ENCODE data around the gene ANKRD60. TPM values are rescaled to one million over a fixed set of nuclear protein-coding genes. Genes with fewer than 3 reads are reported as not detected.

ANKRD60 gene
- total and polyA plus RNA-seq, 2 donors (not counting 1 experiment from before 2014, with no cell fraction given): 0.27 TPM; not detected in 1

DNA sequence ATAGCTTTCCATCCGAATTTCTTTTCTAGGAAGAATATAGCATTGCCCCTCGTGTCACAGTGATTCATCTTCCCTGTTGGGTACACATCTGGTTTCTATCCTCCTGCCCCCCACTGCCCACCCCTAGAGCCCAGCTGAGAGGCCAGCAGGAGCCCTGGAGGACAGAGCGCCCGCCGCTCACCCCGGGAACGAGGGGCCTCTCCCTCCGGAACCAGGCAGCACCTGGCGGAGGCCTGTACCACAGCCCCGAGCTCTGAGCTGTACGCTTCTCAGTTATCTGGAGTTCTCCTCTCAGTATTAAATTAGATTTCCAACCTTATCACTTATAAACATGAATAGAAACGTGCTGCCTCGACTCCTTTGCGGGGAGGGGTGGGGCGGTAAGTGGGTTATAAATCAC lies 6.0 kb downstream of the ANKRD60 start:
- Mint-ChIP-seq H3K27ac (no peak overlapping the region), H3K4me1 (peaks cover 3% of the 10 kb centered on the region), H3K9me3 (ENCODE audit: insufficient read depth) (peaks cover 4% of the 10 kb centered on the region), H3K4me3 (no peak overlapping the region), H3K27me3 (peaks cover 85% of the 10 kb centered on the region)
- Histone ChIP-seq H3K79me2 (ENCODE audit: control insufficient read depth, insufficient read depth, low read length) (no peaks in the 10 kb centered on the region), H2AFZ (ENCODE audit: insufficient read depth, low read depth, low read length, poor library complexity, severe bottlenecking) (no peak overlapping the region), H3K27me3 (replicated peaks in 1 of 4; ENCODE audit: control extremely low read depth in 1 of 4, control insufficient read depth in 3 of 4, insufficient read depth in 4 of 4, low read length in 3 of 4) (peaks cover 0 to 71% (median 27%) of the 10 kb centered on the region in 4 experiments), H3K4me1 (ENCODE audit: control insufficient read depth in 2 of 2, insufficient read depth in 2 of 2, low read length in 2 of 2) (peaks cover 0 to 4% of the 10 kb centered on the region in 2 donors), H3K36me3 (replicated peaks in 1 of 2; ENCODE audit: control extremely low read depth in 1 of 2, control insufficient read depth in 1 of 2, extremely low read depth in 1 of 2, insufficient read depth in 2 of 2, low read length in 1 of 2) (no peaks in the 10 kb centered on the region), H3K9me3 (ENCODE audit: control extremely low read depth in 1 of 3, control insufficient read depth in 2 of 3, insufficient read depth in 1 of 3, low read length in 2 of 3) (peaks cover under 1 to 13% (median 4%) of the 10 kb centered on the region in 3 donors), H3K4me3 (ENCODE audit: control extremely low read depth in 1 of 5, extremely low read depth in 1 of 5, insufficient read depth in 1 of 5, low read depth in 2 of 5, low read length in 4 of 5) (no peak overlapping the region), H3K9ac (ENCODE audit: low read length) (no peak overlapping the region), H3K4me2 (replicated peaks; ENCODE audit: low read depth, low read length, poor library complexity, severe bottlenecking) (no peak overlapping the region), H3K27ac (ENCODE audit: low read length in 2 of 2) (no peak overlapping the region), H4K20me1 (ENCODE audit: control insufficient read depth, insufficient read depth, low read length, poor library complexity, severe bottlenecking) (no peaks in the 10 kb centered on the region)
- 87% methylated on average over 8 of the region's 15 CpGs for WGBS (ENCODE audit: insufficient coverage)
- ChIA-PET POLR2A (no interaction called here), CTCF (no interaction called here)
- no peak for TF ChIP-seq EZH2 (IDR thresholded peaks at IDR 0.05; ENCODE audit: borderline replicate concordance, insufficient read depth, low read depth, low read length, poor library complexity, severe bottlenecking)
- TF ChIP-seq, protein P1, sequence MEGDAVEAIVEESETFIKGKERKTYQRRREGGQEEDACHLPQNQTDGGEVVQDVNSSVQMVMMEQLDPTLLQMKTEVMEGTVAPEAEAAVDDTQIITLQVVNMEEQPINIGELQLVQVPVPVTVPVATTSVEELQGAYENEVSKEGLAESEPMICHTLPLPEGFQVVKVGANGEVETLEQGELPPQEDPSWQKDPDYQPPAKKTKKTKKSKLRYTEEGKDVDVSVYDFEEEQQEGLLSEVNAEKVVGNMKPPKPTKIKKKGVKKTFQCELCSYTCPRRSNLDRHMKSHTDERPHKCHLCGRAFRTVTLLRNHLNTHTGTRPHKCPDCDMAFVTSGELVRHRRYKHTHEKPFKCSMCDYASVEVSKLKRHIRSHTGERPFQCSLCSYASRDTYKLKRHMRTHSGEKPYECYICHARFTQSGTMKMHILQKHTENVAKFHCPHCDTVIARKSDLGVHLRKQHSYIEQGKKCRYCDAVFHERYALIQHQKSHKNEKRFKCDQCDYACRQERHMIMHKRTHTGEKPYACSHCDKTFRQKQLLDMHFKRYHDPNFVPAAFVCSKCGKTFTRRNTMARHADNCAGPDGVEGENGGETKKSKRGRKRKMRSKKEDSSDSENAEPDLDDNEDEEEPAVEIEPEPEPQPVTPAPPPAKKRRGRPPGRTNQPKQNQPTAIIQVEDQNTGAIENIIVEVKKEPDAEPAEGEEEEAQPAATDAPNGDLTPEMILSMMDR (IDR thresholded peaks at IDR 0.05): no peak
- no peak for ATAC-seq (ENCODE audit: low read depth)
- intact Hi-C loops (cut with micrococcal nuclease): no loop called here
- no peak for DNase-seq

GRCh38 chr20:58219342-58219700 lies 9.1 kb downstream of the ANKRD60 start:
- DNase-seq (no peak), ATAC-seq (ENCODE audit: low read depth) (no peak)
- H3K27me3 ChIP-seq (replicated peaks in 1 of 4; ENCODE audit: control extremely low read depth in 1 of 4, control insufficient read depth in 3 of 4, insufficient read depth in 4 of 4, low read length in 3 of 4): peaks cover 0 to 44% (median 11%) of the 10 kb centered on the region in 4 experiments
- WGBS (ENCODE audit: insufficient coverage): 100% methylated on average over 4 of the region's 4 CpGs
- H3K27ac Mint-ChIP-seq: no peak overlapping the region
- peaks cover 0 to 13% (median 4%) of the 10 kb centered on the region in 3 donors for H3K9me3 ChIP-seq (ENCODE audit: control extremely low read depth in 1 of 3, control insufficient read depth in 2 of 3, insufficient read depth in 1 of 3, low read length in 2 of 3)
- H3K4me1 Mint-ChIP-seq: no peaks in the 10 kb centered on the region
- no peak overlapping the region for H3K4me2 ChIP-seq (replicated peaks; ENCODE audit: low read depth, low read length, poor library complexity, severe bottlenecking)
- no peaks in the 10 kb centered on the region for H3K4me1 ChIP-seq (ENCODE audit: control insufficient read depth in 2 of 2, insufficient read depth in 2 of 2, low read length in 2 of 2)
- H3K9me3 Mint-ChIP-seq (ENCODE audit: insufficient read depth): peaks cover 4% of the 10 kb centered on the region
- H3K4me3 Mint-ChIP-seq: no peak overlapping the region
- H3K79me2 ChIP-seq (ENCODE audit: control insufficient read depth, insufficient read depth, low read length): no peaks in the 10 kb centered on the region
- H3K27me3 Mint-ChIP-seq: peaks cover 74% of the 10 kb centered on the region
- intact Hi-C loops (cut with micrococcal nuclease): no loop called here
- CTCF ChIA-PET: interaction anchor here (1.5 kb wide), 1 partner anchor 9 kb away, joined by 10 read pairs; no protein-coding TSS in a partner anchor
- no peaks in the 10 kb centered on the region for H3K36me3 ChIP-seq (replicated peaks in 1 of 2; ENCODE audit: control extremely low read depth in 1 of 2, control insufficient read depth in 1 of 2, extremely low read depth in 1 of 2, insufficient read depth in 2 of 2, low read length in 1 of 2)
- H3K4me3 ChIP-seq (ENCODE audit: control extremely low read depth in 1 of 5, extremely low read depth in 1 of 5, insufficient read depth in 1 of 5, low read depth in 2 of 5, low read length in 4 of 5): no peak overlapping the region
- TF ChIP-seq, protein P1 (IDR thresholded peaks at IDR 0.05): no peak
- TF ChIP-seq EZH2 (IDR thresholded peaks at IDR 0.05; ENCODE audit: borderline replicate concordance, insufficient read depth, low read depth, low read length, poor library complexity, severe bottlenecking): no peak
- no peak overlapping the region for H3K9ac ChIP-seq (ENCODE audit: low read length)
- no peak overlapping the region for H2AFZ ChIP-seq (ENCODE audit: insufficient read depth, low read depth, low read length, poor library complexity, severe bottlenecking)
- no peak overlapping the region for H3K27ac ChIP-seq (ENCODE audit: low read length in 2 of 2)
- H4K20me1 ChIP-seq (ENCODE audit: control insufficient read depth, insufficient read depth, low read length, poor library complexity, severe bottlenecking): no peaks in the 10 kb centered on the region
- POLR2A ChIA-PET: no interaction called here

Measured in B cell (primary cell).